GM12878 (cell line): ENCODE measurements around the gene FXYD1. TPM values are rescaled to one million over a fixed set of nuclear protein-coding genes. Genes with fewer than 3 reads are reported as not detected.

ENCODE experiments used
- BHLHE40 ChIP-seq, 2 experiments: fragments of 450-650 bp in 1 of 2; IDR thresholded peaks; 2 replicates each; pipeline ENCODE4 v1.6.1; 2011 to 2017; ENCODE audit warnings: low read depth in 2 of 2, borderline replicate concordance in 1 of 2, improper control_type of control experiment in 1 of 2, low read length in 1 of 2, mild to moderate bottlenecking in 1 of 2
- CTCF ChIP-seq, 3 experiments: IDR thresholded peaks in 2 of 3; conservative IDR thresholded peaks in 1 of 3; 2 replicates each; pipeline ENCODE4 v1.5.1; 2011; ENCODE audit warnings: low read depth in 3 of 3, low read length in 3 of 3, mild to moderate bottlenecking in 3 of 3, control low read depth in 2 of 3, moderate library complexity in 2 of 3, inconsistent platforms in 1 of 3, mixed read lengths in 1 of 3; ENCODE audit not compliant: control insufficient read depth in 2 of 3, insufficient read depth in 1 of 3; ENCODE audit errors: extremely low read depth in 1 of 3
- ETV6 ChIP-seq, 2 experiments: fragments of 450-650 bp in 1 of 2; IDR thresholded peaks in 1 of 2; conservative IDR thresholded peaks in 1 of 2; 2 replicates each; pipeline ENCODE4 v1.6.1; 2014; ENCODE audit warnings: antibody characterized with exemption in 1 of 2, borderline replicate concordance in 1 of 2, low read depth in 1 of 2, mild to moderate bottlenecking in 1 of 2, moderate library complexity in 1 of 2
- JUND ChIP-seq: IDR thresholded peaks from 2 replicates; pipeline ENCODE4 v1.6.1; 2012; ENCODE audit warnings: low read depth, mild to moderate bottlenecking, low read length, improper control_type of control experiment, moderate library complexity
- MEF2B ChIP-seq: fragments of 450-650 bp; IDR thresholded peaks from 2 replicates; pipeline ENCODE4 v1.6.1; 2018; ENCODE audit warnings: mild to moderate bottlenecking, moderate library complexity; ENCODE audit not compliant: partially characterized antibody, poor library complexity, severe bottlenecking
- MTA2 ChIP-seq: fragments of 450-650 bp; IDR thresholded peaks from 2 replicates; pipeline ENCODE4 v1.6.1; 2016; ENCODE audit warnings: low read depth, mild to moderate bottlenecking, moderate library complexity
- NR2C1 ChIP-seq: fragments of 450-650 bp; IDR thresholded peaks from 2 replicates; pipeline ENCODE4 v1.6.1; 2017; ENCODE audit warnings: antibody characterized with exemption, mild to moderate bottlenecking, moderate library complexity
- PAX5 ChIP-seq: IDR thresholded peaks from 2 replicates; pipeline ENCODE4 v1.6.1; 2011; ENCODE audit warnings: low read depth, low read length, borderline replicate concordance
- PML ChIP-seq: IDR thresholded peaks from 2 replicates; pipeline ENCODE4 v1.6.1; 2012; ENCODE audit warnings: low read length, inconsistent platforms
- POLR2AphosphoS5 ChIP-seq: IDR thresholded peaks from 2 replicates; pipeline ENCODE4 v1.6.1; 2011; ENCODE audit warnings: mild to moderate bottlenecking, low read length, inconsistent platforms
- RELA ChIP-seq: fragments of 450-650 bp; IDR thresholded peaks from 2 replicates; pipeline ENCODE4 v1.8.0; 2014; ENCODE audit warnings: borderline replicate concordance; ENCODE audit not compliant: partially characterized antibody
- STAT3 ChIP-seq: IDR thresholded peaks from 2 replicates; pipeline ENCODE4 v1.6.1; 2011; ENCODE audit warnings: low read depth, low read length, improper control_type of control experiment
- SUPT20H ChIP-seq: IDR thresholded peaks from 2 replicates; pipeline ENCODE4 v1.6.1; 2011; ENCODE audit warnings: low read depth, mild to moderate bottlenecking, low read length, moderate library complexity, borderline replicate concordance; ENCODE audit not compliant: control insufficient read depth
- SUZ12 ChIP-seq: fragments of 200-600 bp; sonication (generic); IDR thresholded peaks from one replicate; pipeline ENCODE4 v1.6.1; 2018; ENCODE audit warnings: antibody characterized with exemption, mild to moderate bottlenecking; ENCODE audit not compliant: unreplicated experiment
- TBL1XR1 ChIP-seq: IDR thresholded peaks from 2 replicates; pipeline ENCODE4 v1.6.1; 2012; ENCODE audit warnings: low read depth, low read length, improper control_type of control experiment
- TCF12 ChIP-seq: IDR thresholded peaks from 2 replicates; pipeline ENCODE4 v1.6.1; 2011; ENCODE audit warnings: low read depth, mild to moderate bottlenecking, low read length
- YY1 ChIP-seq: IDR thresholded peaks from 2 replicates; pipeline ENCODE4 v1.6.1; 2011; ENCODE audit warnings: low read depth, mild to moderate bottlenecking, low read length
- ZNF274 ChIP-seq: IDR thresholded peaks from one replicate; pipeline ENCODE4 v1.8.0; 2011; ENCODE audit not compliant: insufficient read length, insufficient read depth
- ZNF592 ChIP-seq: fragments of 450-650 bp; IDR thresholded peaks from 2 replicates; pipeline ENCODE4 v1.6.1; 2017; ENCODE audit warnings: mild to moderate bottlenecking, moderate library complexity
- polyA plus RNA-seq, 11 experiments: library from polyadenylated mRNA; depleted of rRNA in 4 of 11; unstranded in 6 of 11; stranded (reverse) in 5 of 11; fragments of >200 nt; fragmentation: Nextera tagmentation in 4 of 11; fragmentation: Illumina TruSeq in 1 of 11; extraction: Ambion mirVana in 4 of 11; extraction: Trizol in 1 of 11; gene quantifications; 1 replicate in 1 of 11; 2 replicates in 10 of 11; pipeline versions ENCODE4 v1.2.1 to v1.2.3, GENCODE V29; 2011 to 2016; ENCODE audit warnings: inconsistent platforms in 2 of 11, missing spikeins in 2 of 11, low read depth in 1 of 11
- total RNA-seq, 4 experiments: library from RNA; depleted of rRNA in 3 of 4; stranded (reverse); fragments of >200 nt in 3 of 4; fragmentation: Illumina TruSeq in 1 of 4; extraction: Trizol in 1 of 4; gene quantifications; 2 replicates each; pipeline versions ENCODE4 v1.2.1 to v1.2.3, GENCODE V29; 2013 to 2021
- TF ChIP-seq, protein P1 (sequence below): IDR thresholded peaks from 2 replicates; pipeline ENCODE4 v1.6.1; 2012; ENCODE audit warnings: low read depth, low read length, improper control_type of control experiment

FXYD1 gene
- total and polyA plus RNA-seq, 10 of the 15 experiments (the other 5 are each of a cell fraction or from before 2014, with no cell fraction given): 0.34 to 1.2 (median 0.49) TPM; not detected in 4

GRCh38 chr19:35140962-35141836, 2.6 kb downstream of the FXYD1 start (continued):
- TF ChIP-seq CTCF (IDR thresholded peaks at IDR 0.05 in 2 of 3, conservative IDR thresholded peaks at IDR 0.05 in 1 of 3; ENCODE audit: control insufficient read depth in 2 of 3, extremely low read depth in 1 of 3, insufficient read depth in 1 of 3, low read depth in 3 of 3, low read length in 3 of 3): peak; percentile 38 to 75 (median 67)
- no peak for TF ChIP-seq ZNF274
- no peak for TF ChIP-seq TCF12
- no peak for TF ChIP-seq TBL1XR1
- no peak for TF ChIP-seq RELA
- TF ChIP-seq SUZ12: no peak
- no peak for TF ChIP-seq NR2C1
- TF ChIP-seq STAT3: no peak
- no peak for TF ChIP-seq MTA2
- TF ChIP-seq JUND: no peak
- TF ChIP-seq SUPT20H: no peak
- TF ChIP-seq BHLHE40 (IDR thresholded peaks at IDR 0.05; ENCODE audit: borderline replicate concordance in 1 of 2, low read depth in 2 of 2, low read length in 1 of 2): no peak
- no peak for TF ChIP-seq ETV6 (conservative IDR thresholded peaks at IDR 0.05 in 1 of 2, IDR thresholded peaks at IDR 0.05 in 1 of 2; ENCODE audit: borderline replicate concordance in 1 of 2, low read depth in 1 of 2)
- no peak for TF ChIP-seq MEF2B
- no peak for TF ChIP-seq PML
- TF ChIP-seq YY1: no peak
- TF ChIP-seq PAX5: no peak
- TF ChIP-seq ZNF592: no peak
- TF ChIP-seq POLR2AphosphoS5: no peak
- TF ChIP-seq, protein P1, sequence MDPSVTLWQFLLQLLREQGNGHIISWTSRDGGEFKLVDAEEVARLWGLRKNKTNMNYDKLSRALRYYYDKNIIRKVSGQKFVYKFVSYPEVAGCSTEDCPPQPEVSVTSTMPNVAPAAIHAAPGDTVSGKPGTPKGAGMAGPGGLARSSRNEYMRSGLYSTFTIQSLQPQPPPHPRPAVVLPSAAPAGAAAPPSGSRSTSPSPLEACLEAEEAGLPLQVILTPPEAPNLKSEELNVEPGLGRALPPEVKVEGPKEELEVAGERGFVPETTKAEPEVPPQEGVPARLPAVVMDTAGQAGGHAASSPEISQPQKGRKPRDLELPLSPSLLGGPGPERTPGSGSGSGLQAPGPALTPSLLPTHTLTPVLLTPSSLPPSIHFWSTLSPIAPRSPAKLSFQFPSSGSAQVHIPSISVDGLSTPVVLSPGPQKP: no peak
